Measurements from ENCODE around the gene RBP3. TPM values are rescaled to one million over a fixed set of nuclear protein-coding genes. Genes with fewer than 3 reads are reported as not detected.

The RBP3 gene
- total RNA-seq, 4 donors from 2014 or later = not detected

GRCh38 chr10:47325303-47326291 is 22.6 kb upstream of the RBP3 start:
- no peak for TF ChIP-seq CTCF (IDR thresholded peaks at IDR 0.05; ENCODE audit: low read depth)

GRCh38 chr10:47326306-47326926 is 21.7 kb upstream of the RBP3 start:
- TF ChIP-seq CTCF (IDR thresholded peaks at IDR 0.05; ENCODE audit: low read depth) = no peak

GRCh38 chr10:47326927-47327330 is 21.2 kb upstream of the RBP3 start:
- no peak for TF ChIP-seq CTCF (IDR thresholded peaks at IDR 0.05; ENCODE audit: low read depth)

- TF ChIP-seq CTCF (IDR thresholded peaks at IDR 0.05; ENCODE audit: low read depth) = no peak
These were observed 18.3 kb upstream of the RBP3 start for GRCh38 chr10:47329855-47330254.

- TF ChIP-seq CTCF (IDR thresholded peaks at IDR 0.05; ENCODE audit: low read depth) = no peak
These were observed 17.8 kb upstream of the RBP3 start for GRCh38 chr10:47330366-47330765.

- TF ChIP-seq CTCF (IDR thresholded peaks at IDR 0.05; ENCODE audit: low read depth) = no peak
These were observed 17.4 kb upstream of the RBP3 start for GRCh38 chr10:47330804-47331203.

GRCh38 chr10:47331491-47331890 is 16.7 kb upstream of the RBP3 start:
- no peak for TF ChIP-seq CTCF (IDR thresholded peaks at IDR 0.05; ENCODE audit: low read depth)

Measured in subcutaneous adipose tissue (tissue), 4 donors.